Fibroblast of skin of abdomen (primary cell): Measurements from ENCODE around the gene URB1.
"Not testable (repeated sequence)": the region's sequence is repeated elsewhere in the genome, so short reads cannot be mapped to it uniquely, and the experiment has no call there.

Experiments
- DNase-seq: peaks from one replicate; pipeline ENCODE4 v3.0.0-alpha.2; 2013

Gene URB1

GRCh38 chr21:32370998-32371766 is 21.6 kb downstream of the URB1 start:
- DNase-seq, result no peak

GRCh38 chr21:32368961-32369360 is 23.9 kb downstream of the URB1 start:
- DNase-seq, result not testable (repeated sequence)

- no peak for DNase-seq
Measured at GRCh38 chr21:32368386-32368785, 24.4 kb downstream of the URB1 start.

- DNase-seq, result no peak
Measured at GRCh38 chr21:32367158-32367557, 25.7 kb downstream of the URB1 start.

GRCh38 chr21:32366191-32366590 is 26.6 kb downstream of the URB1 start:
- DNase-seq, result no peak

GRCh38 chr21:32364796-32365195 is 28.0 kb downstream of the URB1 start:
- no peak for DNase-seq

GRCh38 chr21:32364387-32364786 is 28.4 kb downstream of the URB1 start:
- DNase-seq, result no peak

GRCh38 chr21:32360401-32360975 is 32.3 kb downstream of the URB1 start:
- no peak for DNase-seq

- no peak for DNase-seq
Measured at GRCh38 chr21:32359719-32360260, 33.0 kb downstream of the URB1 start.

- DNase-seq, result no peak
Measured at GRCh38 chr21:32356874-32357395, 35.9 kb downstream of the URB1 start.

- DNase-seq, result no peak
Measured at GRCh38 chr21:32353002-32353711, 39.7 kb downstream of the URB1 start.

- DNase-seq, result no peak
Measured at GRCh38 chr21:32352526-32352925, 40.3 kb downstream of the URB1 start.

- DNase-seq, result no peak
Measured at GRCh38 chr21:32351428-32351827, 41.4 kb downstream of the URB1 start.

GRCh38 chr21:32350981-32351380 is 41.8 kb downstream of the URB1 start:
- no peak for DNase-seq

GRCh38 chr21:32350211-32350980 is 42.4 kb downstream of the URB1 start:
- DNase-seq, result no peak

GRCh38 chr21:32349333-32349944 is 43.4 kb downstream of the URB1 start:
- no peak for DNase-seq

GRCh38 chr21:32348604-32349332 is 44.0 kb downstream of the URB1 start:
- DNase-seq, result no peak

GRCh38 chr21:32347977-32348376 is 44.8 kb downstream of the URB1 start:
- DNase-seq, result no peak

- no peak for DNase-seq
Measured at GRCh38 chr21:32347351-32347750, 45.5 kb downstream of the URB1 start.

GRCh38 chr21:32346951-32347350 is 45.9 kb downstream of the URB1 start:
- DNase-seq, result no peak
